ENCODE measurements around the gene RSRC1. TPM values are rescaled to one million over a fixed set of nuclear protein-coding genes. Genes with fewer than 3 reads are reported as not detected.
"Not testable (repeated sequence)": the region's sequence is repeated elsewhere in the genome, so short reads cannot be mapped to it uniquely, and the experiment has no call there.

The RSRC1 gene
- total RNA-seq, 2 experiments from 2014 or later = 76.3 to 78.1 TPM

GRCh38 chr3:158539414-158540014 lies 429.6 kb downstream of the RSRC1 start:
- H3K4me3 ChIP-seq (ENCODE audit: low read depth, low read length, poor library complexity, severe bottlenecking) = no peak overlapping the region
- H4K20me1 ChIP-seq (ENCODE audit: insufficient read depth, low read length) = no peaks in the 10 kb centered on the region
- DNase-seq (ENCODE audit: low spot score) = peak; percentile 47
- no peaks in the 10 kb centered on the region for H3K9me2 ChIP-seq (ENCODE audit: insufficient read depth, low read length)
- CTCF ChIA-PET (ENCODE audit: unreplicated experiment) = interaction anchor here (0.6 kb wide), 1 partner anchor 104 kb away, joined by 3 read pairs; no protein-coding TSS in a partner anchor
- no peaks in the 10 kb centered on the region for H3K79me2 ChIP-seq (ENCODE audit: insufficient read depth, low read depth, low read length)
- BruUV-seq (replicated peaks) = no TSS peak
- H3K9me3 ChIP-seq (ENCODE audit: low read length) = no peaks in the 10 kb centered on the region
- POLR2A ChIA-PET = interaction anchor here (0.6 to 1.1 kb wide), 2 partner anchors 9 to 166 kb away, joined by 3 to 7 read pairs; no protein-coding TSS in a partner anchor
- H3K4me2 ChIP-seq (ENCODE audit: low read length) = no peak overlapping the region
- intact Hi-C loops (cut with micrococcal nuclease; ENCODE audit: unreplicated experiment) = loop anchor here (5.0 kb wide), 1 partner anchor 672 kb away; no protein-coding TSS in a partner anchor
- H3K36me3 ChIP-seq (ENCODE audit: insufficient read depth, low read length) = peaks cover 12% of the 10 kb centered on the region; the same call in 1 of the 2 replicates
- TF ChIP-seq EZH2phosphoT487 (IDR thresholded peaks at IDR 0.05; ENCODE audit: borderline replicate concordance, low read depth, low read length) (no peak), CTCF (conservative IDR thresholded peaks at IDR 0.05; ENCODE audit: low read length) (peak; percentile 84)
- no peaks in the 10 kb centered on the region for H3K4me1 ChIP-seq (ENCODE audit: insufficient read depth, low read length, poor library complexity, severe bottlenecking)
- no peak overlapping the region for H2AFZ ChIP-seq (ENCODE audit: low read length)
- no peak overlapping the region for H3K27ac ChIP-seq (ENCODE audit: low read depth, low read length, poor library complexity, severe bottlenecking)

GRCh38 chr3:158540066-158540465 lies 430.2 kb downstream of the RSRC1 start:
- Histone ChIP-seq H3K79me2 (ENCODE audit: insufficient read depth, low read depth, low read length) (no peaks in the 10 kb centered on the region), H3K4me2 (ENCODE audit: low read length) (no peak overlapping the region), H3K4me3 (ENCODE audit: low read depth, low read length, poor library complexity, severe bottlenecking) (no peak overlapping the region), H4K20me1 (ENCODE audit: insufficient read depth, low read length) (no peaks in the 10 kb centered on the region), H3K27ac (ENCODE audit: low read depth, low read length, poor library complexity, severe bottlenecking) (no peak overlapping the region), H3K9me2 (ENCODE audit: insufficient read depth, low read length) (no peaks in the 10 kb centered on the region), H2AFZ (ENCODE audit: low read length) (no peak overlapping the region), H3K4me1 (ENCODE audit: insufficient read depth, low read length, poor library complexity, severe bottlenecking) (no peaks in the 10 kb centered on the region), H3K9me3 (ENCODE audit: low read length) (no peaks in the 10 kb centered on the region), H3K36me3 (ENCODE audit: insufficient read depth, low read length) (peaks cover 16% of the 10 kb centered on the region; the same call in 1 of the 2 replicates)
- TF ChIP-seq CTCF (conservative IDR thresholded peaks at IDR 0.05; ENCODE audit: low read length) = no peak
- TF ChIP-seq EZH2phosphoT487 (IDR thresholded peaks at IDR 0.05; ENCODE audit: borderline replicate concordance, low read depth, low read length) = no peak
- intact Hi-C loops (cut with micrococcal nuclease; ENCODE audit: unreplicated experiment) = no loop called here
- ChIA-PET CTCF (ENCODE audit: unreplicated experiment) (no interaction called here), POLR2A (interaction anchor here (0.6 to 1.1 kb wide), 3 partner anchors 10 to 587 kb away, joined by 3 to 7 read pairs (median 3); no protein-coding TSS in a partner anchor)
- no peak for DNase-seq (ENCODE audit: low spot score)
- BruUV-seq (replicated peaks) = no TSS peak

GRCh38 chr3:158548691-158549090 lies 438.8 kb downstream of the RSRC1 start:
- Histone ChIP-seq H3K27ac (ENCODE audit: low read depth, low read length, poor library complexity, severe bottlenecking) (no peak overlapping the region), H3K4me2 (ENCODE audit: low read length) (no peak overlapping the region), H3K79me2 (ENCODE audit: insufficient read depth, low read depth, low read length) (no peaks in the 10 kb centered on the region), H3K9me2 (ENCODE audit: insufficient read depth, low read length) (no peaks in the 10 kb centered on the region), H3K36me3 (ENCODE audit: insufficient read depth, low read length) (peaks cover 15% of the 10 kb centered on the region; the same call in 1 of the 2 replicates), H3K4me1 (ENCODE audit: insufficient read depth, low read length, poor library complexity, severe bottlenecking) (no peaks in the 10 kb centered on the region), H4K20me1 (ENCODE audit: insufficient read depth, low read length) (no peaks in the 10 kb centered on the region), H3K4me3 (ENCODE audit: low read depth, low read length, poor library complexity, severe bottlenecking) (no peak overlapping the region), H3K9me3 (ENCODE audit: low read length) (no peaks in the 10 kb centered on the region), H2AFZ (ENCODE audit: low read length) (no peak overlapping the region)
- intact Hi-C loops (cut with micrococcal nuclease; ENCODE audit: unreplicated experiment) = no loop called here
- BruUV-seq (replicated peaks) = no TSS peak
- ChIA-PET POLR2A (no interaction called here), CTCF (ENCODE audit: unreplicated experiment) (no interaction called here)
- DNase-seq (ENCODE audit: low spot score) = no peak
- TF ChIP-seq CTCF (conservative IDR thresholded peaks at IDR 0.05; ENCODE audit: low read length) = no peak

- H3K9me3 ChIP-seq (ENCODE audit: low read length); H3K4me3 ChIP-seq (ENCODE audit: low read depth, low read length, poor library complexity, severe bottlenecking); DNase-seq (ENCODE audit: low spot score); CTCF ChIA-PET (ENCODE audit: unreplicated experiment); intact Hi-C loops (cut with micrococcal nuclease; ENCODE audit: unreplicated experiment); H3K4me2 ChIP-seq (ENCODE audit: low read length); H3K27ac ChIP-seq (ENCODE audit: low read depth, low read length, poor library complexity, severe bottlenecking); BruUV-seq (replicated peaks); H3K9me2 ChIP-seq (ENCODE audit: insufficient read depth, low read length); H3K79me2 ChIP-seq (ENCODE audit: insufficient read depth, low read depth, low read length); H4K20me1 ChIP-seq (ENCODE audit: insufficient read depth, low read length); H2AFZ ChIP-seq (ENCODE audit: low read length); POLR2A ChIA-PET; H3K4me1 ChIP-seq (ENCODE audit: insufficient read depth, low read length, poor library complexity, severe bottlenecking); H3K36me3 ChIP-seq (ENCODE audit: insufficient read depth, low read length): not testable (repeated sequence)
Measured at GRCh38 chr3:158549938-158550337, 440.0 kb downstream of the RSRC1 start.
